ENCODE results near the gene PTPRN2. TPM values are rescaled to one million over a fixed set of nuclear protein-coding genes. Genes with fewer than 3 reads are reported as not detected.

Gene PTPRN2
- total RNA-seq, 1 experiment from 2014 or later: 4.4 TPM

DNA sequence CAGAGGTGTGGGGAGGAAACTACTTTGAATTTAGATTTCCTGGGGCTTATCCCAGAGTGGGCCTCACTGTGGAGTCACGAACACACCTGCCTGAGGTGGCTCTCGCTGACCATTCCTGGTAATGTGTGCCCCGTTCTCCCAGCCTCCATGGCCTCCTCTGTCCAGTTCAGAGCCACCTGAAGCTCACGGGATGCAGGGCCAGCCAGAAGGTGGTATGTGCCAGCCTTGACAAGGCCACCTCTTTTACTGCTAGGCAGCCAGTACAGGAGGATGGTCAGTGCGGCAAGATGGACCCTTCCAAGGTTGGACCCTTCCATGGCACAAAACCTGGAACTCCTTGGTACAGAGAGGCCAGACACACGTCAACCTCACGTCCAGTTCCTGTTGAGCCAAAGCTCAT, 1040.5 kb downstream of the PTPRN2 start:
- DNase-seq (ENCODE audit: low spot score): no peak

DNA sequence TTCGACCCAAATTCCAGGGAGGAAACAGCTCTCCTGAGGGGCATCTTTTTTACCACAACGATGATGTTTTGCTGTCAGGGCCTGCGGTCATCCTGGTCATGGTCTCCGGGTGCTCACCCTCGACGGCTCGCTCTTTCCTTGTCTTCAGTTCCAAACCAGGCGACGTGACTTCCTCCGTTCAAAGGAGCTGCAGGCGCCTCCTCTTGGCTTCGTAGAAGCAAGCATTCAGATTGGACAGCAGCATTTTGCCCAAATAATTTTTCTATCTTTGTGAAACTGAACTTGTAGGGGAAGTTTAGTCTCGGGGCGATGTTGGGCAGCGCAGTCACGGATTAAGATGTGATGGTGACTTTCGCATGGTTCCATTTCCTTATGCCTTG, 1042.0 kb downstream of the PTPRN2 start:
- no peak for DNase-seq (ENCODE audit: low spot score)

DNA sequence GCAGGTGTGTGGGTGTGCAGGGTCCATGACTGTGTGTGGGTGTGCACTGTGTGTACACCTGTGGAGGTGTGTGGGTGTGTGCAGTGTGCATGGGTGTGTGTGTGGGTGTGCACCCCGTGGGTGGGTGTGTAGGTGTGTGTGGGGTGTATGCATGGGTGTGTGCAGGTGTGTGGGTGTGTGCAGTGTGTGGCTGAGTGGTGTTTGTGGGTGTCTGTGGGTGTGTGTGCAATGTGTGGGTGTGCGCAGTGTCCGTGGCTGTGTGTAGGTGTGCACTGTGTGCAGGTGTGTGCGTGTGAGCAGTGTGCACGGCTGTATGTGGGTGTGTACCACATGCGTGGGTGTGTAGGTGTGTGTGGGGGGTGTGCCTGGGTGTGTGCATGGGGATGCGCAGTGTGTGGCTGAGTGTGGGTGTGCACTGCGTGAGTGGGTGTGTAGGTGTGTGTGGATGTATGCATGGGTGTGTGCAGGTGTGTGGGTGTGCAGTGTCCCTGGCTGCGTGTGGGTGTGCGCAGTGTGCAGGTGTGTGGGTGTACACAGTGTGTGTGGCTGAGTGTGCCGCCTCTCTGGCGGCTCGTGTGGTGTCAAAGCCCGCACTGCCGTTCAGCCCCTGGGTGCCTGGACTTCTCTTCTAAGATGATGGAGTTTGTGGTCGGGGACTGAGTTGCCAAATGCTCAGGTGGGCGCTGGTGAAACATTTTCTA, 1042.5 kb downstream of the PTPRN2 start:
- no peak for DNase-seq (ENCODE audit: low spot score)

DNA sequence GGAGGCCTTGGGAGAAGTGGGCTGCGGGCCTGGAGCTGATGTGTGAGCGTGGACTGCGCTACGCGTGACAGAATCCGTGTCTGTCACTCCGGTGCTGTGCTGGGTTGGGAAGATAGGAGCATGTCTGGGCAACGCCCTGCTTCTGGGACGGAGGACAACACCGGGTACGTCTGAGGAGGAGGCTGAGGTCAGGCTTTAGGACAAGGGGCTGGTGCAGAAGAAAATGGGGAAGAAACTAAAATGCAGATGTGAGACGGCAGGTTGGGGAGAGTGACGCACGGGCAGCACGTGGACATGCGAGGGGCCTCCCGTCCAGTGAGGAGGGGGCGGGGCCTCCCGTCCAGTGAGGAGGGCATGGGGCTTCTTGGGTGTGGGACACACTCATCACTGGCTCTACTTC, 1043.4 kb downstream of the PTPRN2 start:
- no peak for DNase-seq (ENCODE audit: low spot score)

DNA sequence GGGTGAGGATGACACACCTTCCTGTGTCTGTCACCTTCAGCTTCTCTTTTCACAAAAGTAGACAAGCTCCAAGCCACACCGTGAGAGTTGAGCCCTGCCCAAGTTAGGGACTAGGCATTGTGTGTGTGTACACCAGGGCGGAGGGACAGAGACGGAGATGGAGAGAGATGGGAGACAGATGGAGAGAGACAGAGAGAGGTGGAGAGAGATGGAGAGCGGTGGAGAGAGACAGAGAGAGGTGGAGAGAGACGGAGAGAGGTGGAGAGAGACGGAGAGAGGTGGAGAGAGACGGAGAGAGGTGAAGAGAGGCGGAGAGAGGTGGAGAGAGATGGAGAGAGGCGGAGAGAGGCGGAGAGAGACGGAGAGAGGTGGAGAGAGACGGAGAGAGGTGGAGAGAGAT, 1043.8 kb downstream of the PTPRN2 start:
- no peak for DNase-seq (ENCODE audit: low spot score)

DNA sequence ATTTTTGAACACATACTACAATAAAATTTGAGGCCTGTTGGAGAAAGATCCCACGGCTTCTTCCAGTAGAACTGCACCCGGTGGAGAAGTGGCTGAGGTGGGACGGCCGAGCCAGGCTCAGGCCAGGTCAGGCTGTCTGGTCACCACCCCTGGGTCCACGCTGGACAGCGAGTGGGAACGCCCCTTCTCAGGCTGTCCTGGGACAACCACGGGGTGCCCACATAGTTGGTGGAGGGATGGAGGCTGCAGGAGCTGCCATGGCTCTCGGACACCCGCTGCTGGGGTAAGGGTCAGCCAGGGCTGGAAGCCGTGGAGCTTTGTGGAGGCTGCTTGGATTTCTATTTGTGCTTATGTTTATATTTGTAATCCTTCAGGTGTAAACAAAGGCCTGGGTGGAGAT, 1044.3 kb downstream of the PTPRN2 start:
- no peak for DNase-seq (ENCODE audit: low spot score)

DNA sequence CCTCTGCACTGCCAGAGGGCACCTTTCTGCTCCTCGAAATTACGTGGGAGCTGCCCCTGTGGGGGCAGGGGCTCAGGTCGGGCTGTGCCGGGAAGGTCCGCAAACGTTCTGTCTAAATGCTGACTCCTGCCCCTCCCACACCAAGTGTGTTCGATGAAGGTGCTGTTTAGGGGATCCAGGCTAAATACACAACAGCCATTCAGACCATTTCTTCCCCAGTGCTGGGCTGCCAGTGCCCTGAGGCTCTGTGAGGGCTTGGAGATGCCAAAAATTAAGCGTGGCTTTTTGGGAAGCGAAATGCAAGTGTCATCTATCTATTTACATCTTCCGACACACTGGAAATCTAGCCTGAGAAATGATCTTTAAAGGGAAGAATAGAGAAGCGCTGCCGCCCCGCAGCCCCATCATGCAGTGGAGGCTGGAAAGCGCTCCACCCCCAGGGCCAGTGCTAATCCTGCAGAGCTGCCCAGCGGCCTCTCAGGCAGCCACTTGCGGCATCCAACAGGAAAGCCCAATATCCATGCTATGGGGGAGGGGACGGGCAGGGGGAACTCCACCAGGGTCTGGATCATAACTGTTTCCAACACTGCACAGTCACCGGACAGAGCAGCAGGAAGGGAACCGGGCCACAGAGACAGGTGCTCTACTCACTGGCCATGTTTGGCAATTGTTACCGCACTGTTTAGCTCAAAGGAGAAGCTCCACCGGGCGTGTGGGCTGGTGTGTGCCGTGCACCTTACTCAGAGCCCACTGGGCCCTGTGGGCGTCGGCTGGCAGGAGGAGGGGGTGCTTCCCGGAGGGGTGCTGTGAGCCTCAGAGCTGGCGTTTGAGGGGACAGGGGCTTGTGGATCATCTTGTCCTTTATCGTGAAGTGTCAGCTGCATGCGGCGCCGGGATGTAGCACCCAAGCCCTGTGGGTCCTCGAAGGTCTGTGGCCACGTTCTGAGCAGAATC, 1045.3 kb downstream of the PTPRN2 start:
- DNase-seq (ENCODE audit: low spot score): no peak

DNA sequence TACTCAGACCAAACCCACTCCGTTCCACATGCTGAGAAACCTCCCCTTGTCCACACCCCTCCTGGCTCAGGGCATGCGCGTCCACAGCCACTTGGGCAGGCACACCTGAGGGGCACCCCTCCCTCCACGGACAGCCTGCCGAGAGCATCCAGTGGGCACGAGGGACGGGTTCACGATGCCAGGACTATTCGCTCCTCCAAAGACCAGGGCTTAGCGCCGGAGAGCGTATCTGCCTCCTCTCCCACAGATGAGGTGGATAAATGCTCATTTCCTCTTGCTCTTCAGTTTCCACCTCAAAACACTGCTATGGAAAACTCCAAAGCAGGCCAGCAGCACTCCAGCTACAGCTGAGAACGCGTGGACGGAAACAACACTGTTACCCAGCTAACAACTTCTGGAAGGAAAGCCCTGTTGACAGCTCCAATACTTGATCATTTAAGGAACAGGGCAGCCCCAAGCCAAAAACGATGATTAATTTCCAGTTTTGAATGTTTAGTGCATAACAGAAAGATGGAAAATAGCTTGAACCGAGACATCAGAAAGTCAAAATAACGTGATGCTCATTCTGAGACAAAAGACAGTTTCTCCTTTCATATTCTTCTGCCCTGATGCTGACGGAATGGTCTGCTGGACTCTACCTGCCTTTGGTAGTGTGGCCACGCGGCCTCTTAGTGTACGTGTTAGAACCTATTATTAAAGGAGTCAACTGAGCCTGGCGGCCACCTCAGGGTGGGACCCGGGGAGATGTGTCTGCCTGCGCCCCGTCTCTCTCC, 1046.1 kb downstream of the PTPRN2 start:
- no peak for DNase-seq (ENCODE audit: low spot score)

DNA sequence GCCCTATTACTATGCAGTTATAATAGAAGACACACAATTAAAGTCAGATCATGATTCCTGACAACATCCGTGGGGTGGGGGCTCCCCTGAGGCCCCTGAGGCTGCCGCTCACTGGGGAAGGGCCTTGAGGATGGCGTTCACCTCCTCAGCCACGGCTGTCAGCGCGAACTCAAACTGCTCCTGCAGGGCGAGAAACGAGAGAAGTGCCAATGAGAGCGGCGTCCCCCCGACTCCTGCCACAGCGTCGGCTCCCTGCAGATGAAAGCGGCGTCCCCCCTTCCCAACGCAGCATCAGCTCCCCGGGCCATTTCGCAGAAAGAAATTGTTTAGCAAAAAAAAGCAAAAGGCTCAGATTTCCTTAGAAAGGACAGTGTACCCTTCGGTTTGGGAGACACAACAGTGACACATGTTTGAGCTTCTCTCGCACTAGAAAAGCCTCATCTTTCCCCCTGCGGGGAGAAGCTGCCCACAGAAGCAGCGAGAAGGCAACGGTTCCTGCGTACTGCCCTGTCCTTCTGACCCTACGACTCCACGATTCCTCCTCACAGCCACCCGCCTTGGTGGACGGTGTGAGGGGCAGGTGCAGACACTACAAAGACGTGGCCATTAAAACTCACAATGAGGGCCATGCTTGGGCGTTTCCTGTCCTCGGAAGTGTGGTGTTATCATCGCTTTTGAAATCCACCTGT, 1046.9 kb downstream of the PTPRN2 start:
- no peak for DNase-seq (ENCODE audit: low spot score)

DNA sequence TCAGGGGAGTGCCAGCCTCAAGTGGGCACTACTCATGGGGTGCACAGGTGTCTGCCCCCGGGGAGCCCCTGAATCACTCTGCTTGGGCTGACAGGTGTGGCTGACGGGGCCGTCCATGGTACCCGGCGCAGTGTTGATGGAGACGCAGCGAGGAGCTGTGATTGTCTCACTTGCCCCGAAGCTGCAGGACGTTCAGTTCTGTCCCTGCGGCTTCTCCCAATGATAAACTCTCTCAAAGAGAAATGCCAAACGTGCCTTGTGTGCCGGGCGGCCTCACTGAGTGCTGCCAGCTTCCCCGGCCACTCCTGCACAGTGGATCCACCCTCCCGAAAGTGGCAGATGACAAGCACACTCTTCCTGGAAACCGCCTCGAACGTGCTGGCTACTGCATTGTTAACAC, 1047.6 kb downstream of the PTPRN2 start:
- no peak for DNase-seq (ENCODE audit: low spot score)

DNA sequence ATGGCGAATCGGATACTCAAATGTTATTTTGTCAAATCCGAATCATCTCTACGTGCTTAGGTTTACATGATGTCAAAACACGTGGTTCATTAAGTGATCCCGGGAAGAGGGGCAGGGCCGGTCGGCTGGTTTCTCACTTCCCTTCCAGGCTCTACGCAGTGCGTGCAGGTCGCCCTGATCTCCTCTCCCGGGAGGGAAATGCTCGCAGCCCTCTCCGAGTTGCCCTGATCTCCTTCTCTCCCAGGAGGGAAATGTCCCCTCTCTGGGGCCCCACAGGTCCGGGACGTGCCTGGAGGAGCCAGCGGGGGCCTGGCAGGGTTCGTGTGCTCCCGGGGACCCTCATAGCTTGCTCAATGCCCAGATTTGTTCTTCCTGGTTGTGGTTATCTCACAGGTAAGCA, 1048.1 kb downstream of the PTPRN2 start:
- no peak for DNase-seq (ENCODE audit: low spot score)

DNA sequence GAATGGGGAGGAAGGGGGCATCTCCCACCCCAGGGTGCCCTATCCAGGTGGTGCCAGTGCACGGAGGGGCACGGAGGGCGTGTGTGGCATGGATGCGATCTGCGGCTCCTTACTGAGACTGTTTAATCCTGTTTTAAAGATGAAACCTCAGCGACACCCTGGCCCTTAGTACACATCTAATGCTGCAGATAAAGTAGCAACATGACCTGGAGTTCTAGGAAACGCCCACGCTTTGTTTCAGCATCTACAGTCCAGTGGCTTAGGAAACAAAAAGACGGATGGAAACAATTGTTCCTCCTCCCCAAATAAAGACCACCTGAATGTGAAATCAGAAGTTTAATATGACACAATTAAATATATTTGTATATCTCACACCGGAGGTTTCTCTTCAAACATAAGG, 1048.9 kb downstream of the PTPRN2 start:
- no peak for DNase-seq (ENCODE audit: low spot score)

DNA sequence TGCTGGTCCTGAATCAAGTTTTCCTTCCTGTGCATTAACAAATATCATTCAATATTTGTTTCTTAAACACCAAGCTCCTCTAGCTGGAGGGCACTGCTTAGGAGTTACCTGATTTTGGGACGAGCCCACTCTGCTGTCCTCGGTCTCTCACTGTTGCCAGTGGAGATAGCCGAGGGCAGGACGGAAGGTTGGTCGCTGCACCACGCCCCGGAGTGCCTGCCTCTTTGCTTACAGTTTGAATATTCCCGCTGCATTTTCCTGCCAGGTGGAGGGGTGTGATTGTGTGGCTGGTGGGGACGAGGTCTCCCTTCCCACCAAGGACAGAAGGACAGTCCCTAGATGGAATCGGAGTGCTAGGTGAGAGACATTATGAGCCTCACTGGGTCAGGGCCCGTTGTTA, 1049.3 kb downstream of the PTPRN2 start:
- no peak for DNase-seq (ENCODE audit: low spot score)

DNA sequence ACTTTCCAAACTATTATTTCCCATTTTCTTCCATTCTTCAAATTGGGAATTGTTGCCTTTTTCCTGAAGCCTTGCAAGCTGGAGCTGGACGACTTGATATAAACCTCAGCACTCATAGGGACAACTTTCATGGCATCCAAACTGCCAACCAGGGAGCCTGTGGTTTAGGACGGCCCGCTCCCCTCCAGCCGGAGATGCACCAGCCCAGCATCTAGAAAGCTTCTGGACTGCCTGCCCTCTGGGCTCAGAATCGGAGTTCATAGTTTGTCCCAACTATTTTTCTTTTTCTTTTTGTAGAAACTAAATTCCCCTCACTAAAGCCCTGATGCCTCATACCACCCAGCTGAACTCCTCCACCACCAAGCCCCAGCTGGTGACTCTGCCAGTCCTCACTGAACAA, 1050.6 kb downstream of the PTPRN2 start:
- no peak for DNase-seq (ENCODE audit: low spot score)

DNA sequence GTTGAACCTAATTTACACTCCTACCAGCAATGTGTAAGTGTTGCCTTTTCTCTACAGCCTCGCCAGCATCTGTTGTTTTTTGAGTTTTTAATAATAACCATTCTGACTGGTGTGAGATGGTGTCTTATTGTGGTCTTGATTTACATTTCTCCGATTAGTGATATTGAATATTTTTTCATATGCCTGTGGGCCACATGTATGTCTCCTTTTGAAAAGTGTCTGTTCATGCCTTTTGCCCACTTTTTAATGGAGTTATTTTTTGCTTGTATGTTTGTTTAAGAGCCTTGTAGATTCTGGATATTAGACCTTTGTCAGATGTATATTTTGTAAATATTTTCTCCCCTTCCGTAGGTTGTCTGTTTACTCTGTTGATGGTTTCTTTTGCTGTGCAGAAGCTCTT, 1055.6 kb downstream of the PTPRN2 start:
- no peak for DNase-seq (ENCODE audit: low spot score)

DNA sequence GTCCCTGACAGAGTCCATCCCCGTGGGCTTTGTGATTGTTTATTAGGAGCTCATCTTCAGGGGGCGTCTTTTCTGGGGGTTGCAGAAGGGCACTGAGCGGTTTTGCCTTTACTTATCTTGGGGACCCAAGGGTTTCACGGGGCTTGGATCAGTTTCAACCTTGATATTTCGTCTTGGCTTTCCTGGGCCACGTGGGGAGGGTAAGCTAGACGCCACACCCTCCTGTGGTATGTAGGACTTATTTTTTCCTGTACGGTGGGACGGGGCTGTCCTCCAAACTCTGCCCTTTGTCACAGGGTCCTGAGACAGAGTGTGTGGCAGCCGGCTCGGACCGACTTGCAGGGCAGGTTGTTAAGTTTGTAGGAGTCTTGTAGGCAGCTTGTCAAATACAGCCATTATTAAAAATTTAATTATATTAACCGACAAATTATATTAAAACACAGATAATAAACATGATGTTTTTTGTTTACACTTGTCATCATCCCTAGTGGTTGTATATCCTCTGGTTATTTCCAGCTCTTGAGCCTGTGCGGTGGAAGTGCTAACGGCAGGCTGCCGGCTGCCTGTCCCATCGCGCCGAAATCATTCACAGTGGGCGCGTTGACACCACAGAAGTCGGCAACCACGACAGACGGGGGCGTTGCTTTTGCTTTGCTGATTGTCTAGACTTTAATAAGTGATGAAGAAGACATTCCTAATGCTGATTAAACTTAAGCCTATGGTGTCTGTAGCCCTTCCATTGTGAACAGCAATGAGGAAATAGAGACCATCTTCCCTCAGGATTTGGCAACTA, 1057.7 kb downstream of the PTPRN2 start:
- no peak for DNase-seq (ENCODE audit: low spot score)

DNA sequence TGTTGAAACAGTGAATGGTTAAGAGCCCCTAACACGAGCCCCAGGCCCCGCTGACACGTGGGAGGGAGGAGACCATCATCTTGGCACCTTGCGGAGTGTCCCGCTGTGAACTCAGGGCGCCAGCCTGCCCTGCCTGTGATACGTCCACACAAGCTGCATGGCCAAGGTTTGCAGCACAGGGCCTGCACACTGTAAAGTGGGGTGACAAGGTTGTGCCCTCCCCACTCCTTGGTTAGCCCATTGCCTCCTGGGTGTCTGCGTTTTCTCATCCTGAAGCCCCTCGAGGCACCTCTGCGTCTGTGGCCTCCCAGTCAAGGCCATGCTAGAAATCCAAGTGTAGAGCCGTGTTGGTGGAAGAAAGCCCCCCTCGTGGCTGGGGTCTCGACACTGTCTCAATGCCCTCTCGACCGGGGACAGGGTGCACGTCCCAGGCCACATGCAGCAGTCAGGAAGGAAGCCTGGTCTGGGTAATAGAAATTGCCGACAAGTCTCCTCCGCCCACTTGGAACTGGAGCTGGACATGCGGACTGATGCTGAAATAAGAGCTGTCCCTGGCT, 1058.8 kb downstream of the PTPRN2 start:
- DNase-seq (ENCODE audit: low spot score): no peak

DNA sequence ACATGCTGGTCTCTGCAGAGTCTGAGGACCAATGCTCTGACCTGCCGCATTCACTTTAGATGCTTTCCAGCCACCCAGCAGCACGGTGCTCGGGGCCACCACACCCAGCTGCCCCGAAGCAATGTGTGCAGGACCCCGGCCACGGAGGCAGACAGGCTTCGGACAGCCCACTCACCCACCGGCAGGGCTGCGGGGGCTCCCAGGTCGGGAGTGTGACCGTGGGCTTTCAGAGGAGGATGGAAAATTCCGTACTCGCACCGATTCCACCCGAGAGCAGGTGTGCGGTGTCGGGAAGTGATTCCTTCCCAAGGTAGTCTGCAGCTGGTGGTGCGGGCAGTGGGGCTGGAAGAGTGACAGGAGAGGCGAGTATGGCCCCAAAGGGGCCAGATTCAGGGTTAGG, 1059.9 kb downstream of the PTPRN2 start:
- DNase-seq (ENCODE audit: low spot score): no peak

DNA sequence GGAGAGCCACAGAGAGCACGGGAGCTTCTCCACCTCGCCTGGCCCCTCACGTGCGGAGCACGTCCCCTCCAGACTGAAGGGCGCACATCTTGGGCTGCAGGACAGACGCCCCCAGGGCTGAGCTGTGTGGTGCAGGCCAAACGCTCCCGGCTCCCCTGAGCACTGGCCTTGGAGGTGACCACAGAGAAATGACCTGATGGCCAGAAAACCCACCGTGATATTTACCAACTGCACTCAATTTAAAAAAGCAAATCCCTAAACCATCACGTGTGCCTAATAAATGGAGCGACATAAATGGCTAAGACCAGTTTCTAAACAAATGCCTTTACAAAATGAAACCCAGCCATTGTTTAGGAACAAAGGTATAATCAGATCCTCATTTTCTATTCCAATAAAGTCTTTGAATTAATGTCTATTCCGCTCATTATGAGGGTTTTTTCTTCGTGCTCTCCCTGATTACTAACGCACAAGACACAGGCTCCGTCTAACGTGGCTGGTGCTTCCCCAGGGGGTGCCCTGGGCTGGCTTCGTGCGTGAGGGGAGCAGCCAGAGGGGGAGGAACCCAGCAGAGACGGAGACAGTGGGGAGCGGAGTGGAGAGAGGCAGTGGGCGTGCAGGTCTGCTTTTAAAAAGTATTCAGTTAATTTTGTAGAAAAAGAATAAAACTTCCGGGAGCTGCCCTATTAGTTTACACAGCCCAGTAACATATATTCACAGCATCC, 1060.5 kb downstream of the PTPRN2 start:
- DNase-seq (ENCODE audit: low spot score): no peak
